Stomach smooth muscle (tissue), 2 donors: ENCODE measurements around the gene NR1I3.
"Not testable (repeated sequence)": the region's sequence is repeated elsewhere in the genome, so short reads cannot be mapped to it uniquely, and the experiment has no call there.

ENCODE experiments used
- H3K27ac ChIP-seq: one replicate; pipeline ENCODE4 v1.7.0; 2013; ENCODE audit warnings: mild to moderate bottlenecking, low read length, inconsistent platforms
- H3K27me3 ChIP-seq, 2 donors: one replicate each; pipeline ENCODE4 v1.7.0; 2013; ENCODE audit warnings: low read length in 2 of 2; ENCODE audit not compliant: insufficient read depth in 2 of 2, control insufficient read depth in 1 of 2
- H3K36me3 ChIP-seq, 2 donors: one replicate each; pipeline ENCODE4 v1.7.0; 2013; ENCODE audit warnings: low read length in 2 of 2; ENCODE audit not compliant: control insufficient read depth in 2 of 2, insufficient read depth in 2 of 2
- H3K4me1 ChIP-seq: one replicate; pipeline ENCODE4 v1.7.0; 2013; ENCODE audit warnings: low read length; ENCODE audit not compliant: control insufficient read depth, insufficient read depth
- H3K4me3 ChIP-seq, 2 donors: one replicate each; pipeline ENCODE4 v1.7.0; 2013; ENCODE audit warnings: low read length in 2 of 2
- H3K9ac ChIP-seq, 2 donors: one replicate each; pipeline ENCODE4 v1.7.0; 2013; ENCODE audit warnings: low read length in 2 of 2, mild to moderate bottlenecking in 1 of 2
- H3K9me3 ChIP-seq, 2 donors: one replicate each; pipeline ENCODE4 v1.7.0; 2013; ENCODE audit warnings: low read length in 2 of 2; ENCODE audit not compliant: control insufficient read depth in 2 of 2
- donor health status: healthy.
- donor health status: Pancreatic carcinoma.

NR1I3 gene

GRCh38 chr1:161250829-161251228, 12.8 kb upstream of the NR1I3 start:
- Histone ChIP-seq H3K4me1 (no peaks in the 10 kb centered on the region), H3K36me3 (no peaks in the 10 kb centered on the region), H3K9ac (no peak overlapping the region), H3K27me3 (no peaks in the 10 kb centered on the region), H3K9me3 (no peaks in the 10 kb centered on the region), H3K27ac (no peak overlapping the region), H3K4me3 (no peak overlapping the region)

- H3K9me3 ChIP-seq, H3K9ac ChIP-seq, H3K27me3 ChIP-seq, H3K27ac ChIP-seq, H3K4me3 ChIP-seq, H3K36me3 ChIP-seq, H3K4me1 ChIP-seq: not testable (repeated sequence)
Measured at GRCh38 chr1:161250100-161250499, 12.1 kb upstream of the NR1I3 start.

GRCh38 chr1:161244888-161245287, 6.9 kb upstream of the NR1I3 start:
- Histone ChIP-seq H3K9me3 (no peaks in the 10 kb centered on the region), H3K27ac (no peak overlapping the region), H3K9ac (no peak overlapping the region)

GRCh38 chr1:161242313-161242712, 4.3 kb upstream of the NR1I3 start:
- H3K9me3 ChIP-seq = no peaks in the 10 kb centered on the region
- H3K27ac ChIP-seq = no peak overlapping the region
- H3K4me3 ChIP-seq = no peak overlapping the region
- H3K4me1 ChIP-seq = no peaks in the 10 kb centered on the region
- H3K36me3 ChIP-seq = no peaks in the 10 kb centered on the region
- no peak overlapping the region for H3K9ac ChIP-seq
- peaks cover 0 to 5% of the 10 kb centered on the region in 2 donors for H3K27me3 ChIP-seq

More at GRCh38 chr1:161244888-161245287, 6.9 kb upstream of the NR1I3 start:
- Histone ChIP-seq H3K36me3 (no peaks in the 10 kb centered on the region), H3K27me3 (peaks cover 0 to 5% of the 10 kb centered on the region in 2 donors), H3K4me1 (no peaks in the 10 kb centered on the region), H3K4me3 (no peak overlapping the region)

GRCh38 chr1:161241682-161242081, 3.7 kb upstream of the NR1I3 start:
- no peak overlapping the region for H3K9ac ChIP-seq
- H3K4me3 ChIP-seq = no peak overlapping the region
- no peaks in the 10 kb centered on the region for H3K36me3 ChIP-seq
- H3K4me1 ChIP-seq = no peaks in the 10 kb centered on the region
- H3K27me3 ChIP-seq = peaks cover 0 to 5% of the 10 kb centered on the region in 2 donors
- H3K9me3 ChIP-seq = no peaks in the 10 kb centered on the region
- no peak overlapping the region for H3K27ac ChIP-seq

GRCh38 chr1:161235957-161236775, 1.8 kb downstream of the NR1I3 start:
- no peak overlapping the region for H3K9ac ChIP-seq
- H3K27me3 ChIP-seq = peaks cover 0 to 3% of the 10 kb centered on the region in 2 donors
- no peaks in the 10 kb centered on the region for H3K36me3 ChIP-seq
- H3K4me1 ChIP-seq = no peaks in the 10 kb centered on the region
- H3K27ac ChIP-seq = no peak overlapping the region
- H3K9me3 ChIP-seq = no peaks in the 10 kb centered on the region
- H3K4me3 ChIP-seq = no peak overlapping the region

- Histone ChIP-seq H3K4me1 (no peaks in the 10 kb centered on the region), H3K4me3 (no peak overlapping the region), H3K27ac (no peak overlapping the region), H3K27me3 (no peaks in the 10 kb centered on the region), H3K9me3 (no peaks in the 10 kb centered on the region), H3K36me3 (peaks cover 16 to 23% of the 10 kb centered on the region in 2 donors), H3K9ac (no peak overlapping the region)
Measured at GRCh38 chr1:161233102-161233501, 4.9 kb downstream of the NR1I3 start.

- no peaks in the 10 kb centered on the region for H3K9me3 ChIP-seq
- no peaks in the 10 kb centered on the region for H3K27me3 ChIP-seq
- no peak overlapping the region for H3K4me3 ChIP-seq
- peaks cover 16 to 24% of the 10 kb centered on the region in 2 donors for H3K36me3 ChIP-seq
- H3K27ac ChIP-seq = no peak overlapping the region
- H3K9ac ChIP-seq = no peak overlapping the region
- H3K4me1 ChIP-seq = peaks cover 19% of the 10 kb centered on the region
Measured at GRCh38 chr1:161230762-161231161, 7.2 kb downstream of the NR1I3 start.

- peaks cover 24% of the 10 kb centered on the region for H3K4me1 ChIP-seq
- H3K27me3 ChIP-seq = no peaks in the 10 kb centered on the region
- peaks cover 16 to 24% of the 10 kb centered on the region in 2 donors for H3K36me3 ChIP-seq
- H3K4me3 ChIP-seq = no peak overlapping the region
- no peak overlapping the region for H3K9ac ChIP-seq
- H3K9me3 ChIP-seq = no peaks in the 10 kb centered on the region
- H3K27ac ChIP-seq = no peak overlapping the region
Measured at GRCh38 chr1:161229896-161230295, 8.1 kb downstream of the NR1I3 start.

GRCh38 chr1:161228032-161228431, 10.0 kb downstream of the NR1I3 start:
- no peak overlapping the region for H3K9ac ChIP-seq
- no peak overlapping the region for H3K27ac ChIP-seq
- H3K27me3 ChIP-seq = no peaks in the 10 kb centered on the region
- H3K36me3 ChIP-seq = peaks cover 16 to 24% of the 10 kb centered on the region in 2 donors
- peak overlapping the region in 1 of 2 donors; percentile 99 for H3K4me3 ChIP-seq
- peaks cover 24% of the 10 kb centered on the region for H3K4me1 ChIP-seq
- no peaks in the 10 kb centered on the region for H3K9me3 ChIP-seq

- peak overlapping the region; percentile 91 to 99 for H3K4me3 ChIP-seq
Measured at GRCh38 chr1:161227196-161227871, 10.7 kb downstream of the NR1I3 start.

More at GRCh38 chr1:161227196-161227871, 10.7 kb downstream of the NR1I3 start:
- Histone ChIP-seq H3K36me3 (peaks cover 16 to 24% of the 10 kb centered on the region in 2 donors), H3K27ac (no peak overlapping the region), H3K9ac (peak overlapping the region; percentile 36 to 85), H3K27me3 (no peaks in the 10 kb centered on the region), H3K4me1 (peaks cover 24% of the 10 kb centered on the region), H3K9me3 (no peaks in the 10 kb centered on the region)
